IPS DF 6.9 (cell line): ENCODE measurements around the gene DPP6.
"Not testable (repeated sequence)": the region's sequence is repeated elsewhere in the genome, so short reads cannot be mapped to it uniquely, and the experiment has no call there.

ENCODE experiments used
- DNase-seq: peaks from one replicate; pipeline ENCODE4 v3.0.0-alpha.2; 2013; ENCODE audit warnings: low read depth, low spot score
- H3K27ac ChIP-seq: one replicate; pipeline ENCODE4 v1.5.1; 2013; ENCODE audit warnings: low read length, control low read depth
- H3K27me3 ChIP-seq: 2 replicates; pipeline ENCODE4 v1.6.1; 2013; ENCODE audit warnings: mild to moderate bottlenecking, low read length; ENCODE audit not compliant: control insufficient read depth, insufficient read depth
- H3K36me3 ChIP-seq: 2 replicates; pipeline ENCODE4 v1.6.1; 2013; ENCODE audit warnings: low read length; ENCODE audit not compliant: control insufficient read depth, insufficient read depth
- H3K4me1 ChIP-seq: 2 replicates; pipeline ENCODE4 v1.6.1; 2013; ENCODE audit warnings: low read length; ENCODE audit not compliant: control insufficient read depth, insufficient read depth
- H3K4me3 ChIP-seq: 2 replicates; pipeline ENCODE4 v1.5.1; 2013; ENCODE audit warnings: mild to moderate bottlenecking, low read length
- H3K9me3 ChIP-seq: 2 replicates; pipeline ENCODE4 v1.6.1; 2013; ENCODE audit warnings: low read length, inconsistent platforms; ENCODE audit not compliant: control insufficient read depth, insufficient read depth
- WGBS: extraction: QIAGEN DNeasy Blood & Tissue Kit; methylation state at CpG from one replicate; pipeline ENCODE4 v1.1.7; 2013; ENCODE audit warnings: mixed read lengths, missing lambda C conversion rate; ENCODE audit not compliant: insufficient read length, insufficient coverage; 5-methylcytosine and 5-hydroxymethylcytosine counted together

The DPP6 gene

GRCh38 chr7:154123397-154123796 is 71.2 kb downstream of the DPP6 start:
- WGBS, result no CpG with 5 or more reads among the region's 7 CpGs
- not testable (repeated sequence) for H3K9me3 ChIP-seq, H3K27me3 ChIP-seq, H3K27ac ChIP-seq, H3K36me3 ChIP-seq, H3K4me1 ChIP-seq, DNase-seq, H3K4me3 ChIP-seq

GRCh38 chr7:154129142-154129541 is 76.9 kb downstream of the DPP6 start:
- no CpG with 5 or more reads among the region's 5 CpGs for WGBS
- not testable (repeated sequence) for H3K4me3 ChIP-seq, H3K4me1 ChIP-seq, H3K9me3 ChIP-seq, H3K27ac ChIP-seq, H3K36me3 ChIP-seq, DNase-seq, H3K27me3 ChIP-seq

- H3K4me3 ChIP-seq, H3K27me3 ChIP-seq, H3K4me1 ChIP-seq, H3K9me3 ChIP-seq, DNase-seq, H3K36me3 ChIP-seq, H3K27ac ChIP-seq: not testable (repeated sequence)
- WGBS, result no CpG with 5 or more reads among the region's 4 CpGs
Measured at GRCh38 chr7:154132617-154133016, 80.4 kb downstream of the DPP6 start.

GRCh38 chr7:154133703-154134277 is 81.6 kb downstream of the DPP6 start:
- not testable (repeated sequence) for H3K27me3 ChIP-seq, H3K4me3 ChIP-seq, H3K36me3 ChIP-seq, H3K4me1 ChIP-seq, H3K27ac ChIP-seq, DNase-seq, H3K9me3 ChIP-seq
- no CpG with 5 or more reads among the region's 7 CpGs for WGBS

GRCh38 chr7:154134698-154135097 is 82.5 kb downstream of the DPP6 start:
- not testable (repeated sequence) for H3K9me3 ChIP-seq, H3K4me3 ChIP-seq, H3K4me1 ChIP-seq, DNase-seq, H3K27ac ChIP-seq, H3K36me3 ChIP-seq, H3K27me3 ChIP-seq
- WGBS, result no CpG with 5 or more reads among the region's 1 CpG

- not testable (repeated sequence) for DNase-seq, H3K27ac ChIP-seq, H3K4me1 ChIP-seq, H3K27me3 ChIP-seq, H3K36me3 ChIP-seq, H3K9me3 ChIP-seq, H3K4me3 ChIP-seq
Measured at GRCh38 chr7:154135646-154136045, 83.4 kb downstream of the DPP6 start.

GRCh38 chr7:154145922-154146706 is 93.9 kb downstream of the DPP6 start:
- not testable (repeated sequence) for DNase-seq, H3K27ac ChIP-seq

GRCh38 chr7:154146707-154147038 is 94.5 kb downstream of the DPP6 start:
- not testable (repeated sequence) for H3K27ac ChIP-seq, DNase-seq, H3K4me1 ChIP-seq, H3K4me3 ChIP-seq, H3K36me3 ChIP-seq, H3K27me3 ChIP-seq, H3K9me3 ChIP-seq
- WGBS, result no CpG with 5 or more reads among the region's 8 CpGs

More at GRCh38 chr7:154145922-154146706, 93.9 kb downstream of the DPP6 start:
- H3K9me3 ChIP-seq, H3K4me3 ChIP-seq, H3K4me1 ChIP-seq, H3K36me3 ChIP-seq, H3K27me3 ChIP-seq: not testable (repeated sequence)
- WGBS, result no CpG with 5 or more reads among the region's 9 CpGs

GRCh38 chr7:154148791-154149516 is 96.8 kb downstream of the DPP6 start:
- H3K4me3 ChIP-seq, H3K9me3 ChIP-seq, H3K4me1 ChIP-seq, H3K27me3 ChIP-seq, DNase-seq, H3K36me3 ChIP-seq, H3K27ac ChIP-seq: not testable (repeated sequence)
- WGBS, result no CpG with 5 or more reads among the region's 10 CpGs

GRCh38 chr7:154150656-154151055 is 98.5 kb downstream of the DPP6 start:
- no CpG with 5 or more reads among the region's 9 CpGs for WGBS
- not testable (repeated sequence) for DNase-seq, H3K4me1 ChIP-seq, H3K9me3 ChIP-seq, H3K4me3 ChIP-seq, H3K27ac ChIP-seq, H3K27me3 ChIP-seq, H3K36me3 ChIP-seq

GRCh38 chr7:154151306-154151705 is 99.1 kb downstream of the DPP6 start:
- not testable (repeated sequence) for H3K27me3 ChIP-seq, H3K4me3 ChIP-seq, H3K36me3 ChIP-seq, H3K9me3 ChIP-seq, DNase-seq, H3K27ac ChIP-seq, H3K4me1 ChIP-seq
- WGBS, result no CpG with 5 or more reads among the region's 11 CpGs
